Panc1 (cell line): ENCODE measurements around the gene PRAMEF15.
"Not testable (repeated sequence)": the region's sequence is repeated elsewhere in the genome, so short reads cannot be mapped to it uniquely, and the experiment has no call there.

Experiments used
- POLR2AphosphoS5 ChIP-seq: IDR thresholded peaks from 2 replicates; pipeline ENCODE4 v1.6.1; 2012; ENCODE audit warnings: mild to moderate bottlenecking, low read depth, low read length, moderate library complexity
- TF ChIP-seq, protein P1 (sequence below): fragments of 450-650 bp; IDR thresholded peaks from 2 replicates; pipeline ENCODE4 v1.5.1; 2017; ENCODE audit warnings: mild to moderate bottlenecking
- TF ChIP-seq, protein P2 (sequence below), 2 experiments: IDR thresholded peaks; 2 replicates each; pipeline ENCODE4 v1.6.1; 2011 to 2012; ENCODE audit warnings: low read depth in 2 of 2, control low read depth in 1 of 2, low read length in 1 of 2, mild to moderate bottlenecking in 1 of 2, moderate library complexity in 1 of 2; ENCODE audit not compliant: insufficient read depth in 1 of 2

DNA sequence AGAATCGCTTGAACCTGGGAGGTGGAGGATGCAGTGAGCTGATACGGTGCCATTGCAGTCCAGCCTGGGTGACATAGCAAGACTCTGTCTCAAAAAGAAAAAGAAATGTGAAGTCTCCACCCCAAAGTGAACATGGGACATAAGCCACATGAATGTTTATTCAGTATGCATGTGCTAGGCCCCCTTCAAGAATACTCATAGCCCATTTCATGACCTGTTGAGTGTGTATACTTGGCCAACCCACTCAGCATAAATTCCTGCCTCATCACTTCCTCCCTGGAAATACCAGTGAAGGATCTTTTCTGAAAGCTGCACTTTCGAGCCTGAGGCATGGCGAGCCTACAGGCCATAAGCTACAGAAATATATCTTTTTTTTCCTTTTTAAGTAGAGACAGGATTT lies 49.5 kb downstream of the PRAMEF15 start:
- TF ChIP-seq, protein P1, sequence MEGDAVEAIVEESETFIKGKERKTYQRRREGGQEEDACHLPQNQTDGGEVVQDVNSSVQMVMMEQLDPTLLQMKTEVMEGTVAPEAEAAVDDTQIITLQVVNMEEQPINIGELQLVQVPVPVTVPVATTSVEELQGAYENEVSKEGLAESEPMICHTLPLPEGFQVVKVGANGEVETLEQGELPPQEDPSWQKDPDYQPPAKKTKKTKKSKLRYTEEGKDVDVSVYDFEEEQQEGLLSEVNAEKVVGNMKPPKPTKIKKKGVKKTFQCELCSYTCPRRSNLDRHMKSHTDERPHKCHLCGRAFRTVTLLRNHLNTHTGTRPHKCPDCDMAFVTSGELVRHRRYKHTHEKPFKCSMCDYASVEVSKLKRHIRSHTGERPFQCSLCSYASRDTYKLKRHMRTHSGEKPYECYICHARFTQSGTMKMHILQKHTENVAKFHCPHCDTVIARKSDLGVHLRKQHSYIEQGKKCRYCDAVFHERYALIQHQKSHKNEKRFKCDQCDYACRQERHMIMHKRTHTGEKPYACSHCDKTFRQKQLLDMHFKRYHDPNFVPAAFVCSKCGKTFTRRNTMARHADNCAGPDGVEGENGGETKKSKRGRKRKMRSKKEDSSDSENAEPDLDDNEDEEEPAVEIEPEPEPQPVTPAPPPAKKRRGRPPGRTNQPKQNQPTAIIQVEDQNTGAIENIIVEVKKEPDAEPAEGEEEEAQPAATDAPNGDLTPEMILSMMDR: not testable (repeated sequence)
- TF ChIP-seq, protein P2, sequence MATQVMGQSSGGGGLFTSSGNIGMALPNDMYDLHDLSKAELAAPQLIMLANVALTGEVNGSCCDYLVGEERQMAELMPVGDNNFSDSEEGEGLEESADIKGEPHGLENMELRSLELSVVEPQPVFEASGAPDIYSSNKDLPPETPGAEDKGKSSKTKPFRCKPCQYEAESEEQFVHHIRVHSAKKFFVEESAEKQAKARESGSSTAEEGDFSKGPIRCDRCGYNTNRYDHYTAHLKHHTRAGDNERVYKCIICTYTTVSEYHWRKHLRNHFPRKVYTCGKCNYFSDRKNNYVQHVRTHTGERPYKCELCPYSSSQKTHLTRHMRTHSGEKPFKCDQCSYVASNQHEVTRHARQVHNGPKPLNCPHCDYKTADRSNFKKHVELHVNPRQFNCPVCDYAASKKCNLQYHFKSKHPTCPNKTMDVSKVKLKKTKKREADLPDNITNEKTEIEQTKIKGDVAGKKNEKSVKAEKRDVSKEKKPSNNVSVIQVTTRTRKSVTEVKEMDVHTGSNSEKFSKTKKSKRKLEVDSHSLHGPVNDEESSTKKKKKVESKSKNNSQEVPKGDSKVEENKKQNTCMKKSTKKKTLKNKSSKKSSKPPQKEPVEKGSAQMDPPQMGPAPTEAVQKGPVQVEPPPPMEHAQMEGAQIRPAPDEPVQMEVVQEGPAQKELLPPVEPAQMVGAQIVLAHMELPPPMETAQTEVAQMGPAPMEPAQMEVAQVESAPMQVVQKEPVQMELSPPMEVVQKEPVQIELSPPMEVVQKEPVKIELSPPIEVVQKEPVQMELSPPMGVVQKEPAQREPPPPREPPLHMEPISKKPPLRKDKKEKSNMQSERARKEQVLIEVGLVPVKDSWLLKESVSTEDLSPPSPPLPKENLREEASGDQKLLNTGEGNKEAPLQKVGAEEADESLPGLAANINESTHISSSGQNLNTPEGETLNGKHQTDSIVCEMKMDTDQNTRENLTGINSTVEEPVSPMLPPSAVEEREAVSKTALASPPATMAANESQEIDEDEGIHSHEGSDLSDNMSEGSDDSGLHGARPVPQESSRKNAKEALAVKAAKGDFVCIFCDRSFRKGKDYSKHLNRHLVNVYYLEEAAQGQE (IDR thresholded peaks at IDR 0.05; ENCODE audit: insufficient read depth in 1 of 2, low read depth in 2 of 2, low read length in 1 of 2): not testable (repeated sequence)
- not testable (repeated sequence) for TF ChIP-seq POLR2AphosphoS5
